Measurements from ENCODE around the gene CYP26A1. TPM values are rescaled to one million over a fixed set of nuclear protein-coding genes. Genes with fewer than 3 reads are reported as not detected.

The CYP26A1 gene
- total RNA-seq, 4 donors from 2014 or later = 0.89 TPM; not detected in 3

DNA sequence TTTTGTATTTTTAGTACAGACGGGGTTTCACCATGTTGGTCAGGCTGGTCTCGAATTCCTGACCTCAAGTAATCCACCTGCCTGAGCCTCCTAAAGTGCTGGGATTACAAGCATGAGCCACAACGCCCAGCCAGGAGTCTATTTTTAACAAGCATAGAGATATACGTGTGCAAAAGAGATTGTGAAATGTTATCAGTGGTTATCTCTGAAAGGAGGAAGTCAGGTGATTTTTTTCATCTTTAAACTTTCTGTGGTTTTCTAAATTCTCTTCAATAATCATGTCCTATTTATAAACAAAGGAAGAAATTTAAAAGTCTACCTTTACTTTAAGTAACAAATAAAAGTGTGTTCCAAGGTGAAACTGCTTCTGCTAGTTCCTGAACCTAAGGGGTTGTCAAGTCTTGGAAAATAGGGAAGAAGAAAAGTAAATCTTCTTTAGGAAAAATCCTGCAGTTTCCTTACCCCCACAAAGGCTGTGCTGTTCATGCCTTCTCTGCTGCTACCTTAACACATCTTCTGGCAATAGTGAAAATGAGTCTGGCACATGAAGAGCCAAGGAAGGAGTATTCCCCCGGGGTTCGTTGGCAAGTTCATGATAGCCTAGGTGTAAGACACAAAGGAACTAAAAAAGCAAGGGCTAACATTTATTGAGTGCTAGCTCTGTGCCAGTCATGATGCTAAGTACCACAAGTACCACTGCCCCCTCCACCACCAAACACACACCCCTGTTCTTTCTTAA lies 51.1 kb downstream of the CYP26A1 start:
- DNase-seq (ENCODE audit: low spot score in 2 of 2) = no peak
- H3K36me3 ChIP-seq = no peaks in the 10 kb centered on the region
- peaks cover 5% of the 10 kb centered on the region for H3K9me3 ChIP-seq
- no peak overlapping the region for H3K27ac ChIP-seq
- WGBS = 52% methylated on average over 6 of the region's 6 CpGs
- H3K4me3 ChIP-seq = no peak overlapping the region
- H3K27me3 ChIP-seq = peaks cover 4% of the 10 kb centered on the region
- no peaks in the 10 kb centered on the region for H3K4me1 ChIP-seq
- TF ChIP-seq EP300 (IDR thresholded peaks at IDR 0.05) (no peak), POLR2AphosphoS5 (IDR thresholded peaks at IDR 0.05) (no peak), POLR2A (IDR thresholded peaks at IDR 0.05) (no peak)
- TF ChIP-seq, protein P1, sequence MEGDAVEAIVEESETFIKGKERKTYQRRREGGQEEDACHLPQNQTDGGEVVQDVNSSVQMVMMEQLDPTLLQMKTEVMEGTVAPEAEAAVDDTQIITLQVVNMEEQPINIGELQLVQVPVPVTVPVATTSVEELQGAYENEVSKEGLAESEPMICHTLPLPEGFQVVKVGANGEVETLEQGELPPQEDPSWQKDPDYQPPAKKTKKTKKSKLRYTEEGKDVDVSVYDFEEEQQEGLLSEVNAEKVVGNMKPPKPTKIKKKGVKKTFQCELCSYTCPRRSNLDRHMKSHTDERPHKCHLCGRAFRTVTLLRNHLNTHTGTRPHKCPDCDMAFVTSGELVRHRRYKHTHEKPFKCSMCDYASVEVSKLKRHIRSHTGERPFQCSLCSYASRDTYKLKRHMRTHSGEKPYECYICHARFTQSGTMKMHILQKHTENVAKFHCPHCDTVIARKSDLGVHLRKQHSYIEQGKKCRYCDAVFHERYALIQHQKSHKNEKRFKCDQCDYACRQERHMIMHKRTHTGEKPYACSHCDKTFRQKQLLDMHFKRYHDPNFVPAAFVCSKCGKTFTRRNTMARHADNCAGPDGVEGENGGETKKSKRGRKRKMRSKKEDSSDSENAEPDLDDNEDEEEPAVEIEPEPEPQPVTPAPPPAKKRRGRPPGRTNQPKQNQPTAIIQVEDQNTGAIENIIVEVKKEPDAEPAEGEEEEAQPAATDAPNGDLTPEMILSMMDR (IDR thresholded peaks at IDR 0.05) = no peak

DNA sequence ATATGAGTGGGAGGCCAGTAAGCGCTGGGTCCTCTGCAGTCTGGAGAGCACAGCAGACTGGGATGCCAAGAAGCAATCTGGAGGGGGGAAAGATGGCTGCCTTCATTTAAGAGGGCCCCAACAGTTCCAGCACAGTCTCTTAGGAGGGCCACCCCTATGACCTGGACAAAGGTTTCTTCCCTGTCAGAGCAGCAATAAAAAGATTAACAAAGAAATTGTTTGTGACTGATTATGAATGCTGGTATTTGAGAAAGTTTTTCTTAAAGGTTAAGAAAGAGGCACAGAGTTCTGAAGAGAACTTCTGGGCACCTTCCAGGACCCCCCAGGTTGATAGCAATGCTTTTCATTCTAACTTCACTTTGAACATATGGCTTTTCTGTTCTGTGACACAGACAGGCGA lies 52.3 kb downstream of the CYP26A1 start:
- peaks cover under 1% of the 10 kb centered on the region for H3K27me3 ChIP-seq
- H3K36me3 ChIP-seq = no peaks in the 10 kb centered on the region
- DNase-seq (ENCODE audit: low spot score in 2 of 2) = no peak
- WGBS = 83% methylated on average over 2 of the region's 2 CpGs
- H3K27ac ChIP-seq = no peak overlapping the region
- TF ChIP-seq, protein P1 (IDR thresholded peaks at IDR 0.05) = no peak
- no peak for TF ChIP-seq EP300 (IDR thresholded peaks at IDR 0.05)
- TF ChIP-seq POLR2AphosphoS5 (IDR thresholded peaks at IDR 0.05) = no peak
- no peak for TF ChIP-seq POLR2A (IDR thresholded peaks at IDR 0.05)
- peaks cover 5% of the 10 kb centered on the region for H3K9me3 ChIP-seq
- no peaks in the 10 kb centered on the region for H3K4me1 ChIP-seq
- H3K4me3 ChIP-seq = no peak overlapping the region

DNA sequence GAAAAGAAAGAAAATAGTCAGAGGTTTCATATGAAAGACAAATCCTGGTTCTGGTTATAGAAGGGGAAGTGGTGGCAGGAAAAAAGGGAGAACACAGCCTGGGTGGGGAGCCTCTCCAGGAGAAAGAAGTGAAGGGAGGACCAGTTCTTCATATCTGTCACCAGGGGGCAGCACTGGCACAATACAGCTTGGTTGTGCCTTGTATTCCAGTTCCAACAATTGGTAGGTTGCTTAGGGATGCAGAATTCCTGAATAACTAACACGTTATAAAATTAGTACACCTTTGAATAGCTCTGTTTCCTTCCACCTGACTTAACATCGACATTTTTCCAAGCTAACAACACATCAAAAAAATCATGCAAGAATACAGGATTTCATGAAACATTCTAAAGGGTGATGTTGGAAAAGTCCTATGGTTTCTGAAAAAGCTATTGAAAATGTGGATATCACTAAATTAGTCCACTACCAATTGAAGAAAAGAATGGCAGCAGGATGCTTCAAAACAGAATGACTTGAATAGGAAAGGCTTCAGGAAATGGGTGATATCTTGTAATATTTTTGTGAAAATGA lies 52.9 kb downstream of the CYP26A1 start:
- DNase-seq (ENCODE audit: low spot score in 2 of 2) = no peak
- no peak for TF ChIP-seq POLR2AphosphoS5 (IDR thresholded peaks at IDR 0.05)
- TF ChIP-seq, protein P1 (IDR thresholded peaks at IDR 0.05) = no peak
- no peak for TF ChIP-seq EP300 (IDR thresholded peaks at IDR 0.05)
- TF ChIP-seq POLR2A (IDR thresholded peaks at IDR 0.05) = no peak
- H3K9me3 ChIP-seq = peaks cover 5% of the 10 kb centered on the region
- no peaks in the 10 kb centered on the region for H3K36me3 ChIP-seq
- 90% methylated on average over 2 of the region's 2 CpGs for WGBS
- H3K4me3 ChIP-seq = no peak overlapping the region
- H3K27ac ChIP-seq = no peak overlapping the region
- no peaks in the 10 kb centered on the region for H3K4me1 ChIP-seq
- no peaks in the 10 kb centered on the region for H3K27me3 ChIP-seq

Other genes with a start within 250 kb of the CYP26A1 start
- 1 to 10 TPM; 5.0 to 9.3 (median 8.3) TPM for gene EXOC6, start 225.4 kb upstream of the CYP26A1 start, total RNA-seq
- gene CYP26C1, start 13.1 kb upstream of the CYP26A1 start, total RNA-seq = under 1 TPM in 1 of 4 donors, not detected in 3; 0.21 TPM

Data from suprapubic skin (tissue), 4 donors.